Naive thymus-derived CD4-positive, alpha-beta T cell (primary cell): ENCODE measurements around the gene CLEC3B. TPM values are rescaled to one million over a fixed set of nuclear protein-coding genes. Genes with fewer than 3 reads are reported as not detected.

Source experiments
- ATAC-seq: fragments of 150-1000 bp; cut with Tn5 transposase; 2 replicates; pipeline ENCODE4 v1.10.0; 2021; ENCODE audit warnings: mild to moderate bottlenecking, moderate library complexity
- CTCF ChIA-PET: fragments of 350-600 bp; sonication (Branson Sonifier 250); formaldehyde crosslinking; loops from one replicate; lab custom pipeline; 2021; ENCODE audit warnings: antibody characterized with exemption; lab: Charles Lee
- POLR2A ChIA-PET: fragments of 350-600 bp; sonication (Branson Sonifier 250); formaldehyde crosslinking; loops from one replicate; lab custom pipeline; 2021; ENCODE audit warnings: antibody characterized with exemption, inconsistent platforms; lab: Charles Lee
- DNase-seq, 9 donors: peaks; one replicate each; pipeline versions ENCODE4 v3.0.0 to v3.0.0-alpha.2; 2020 to 2022; ENCODE audit warnings: mixed read lengths in 1 of 9
- H3K27ac ChIP-seq: one replicate; pipeline ENCODE4 v1.7.0; 2013; ENCODE audit warnings: mild to moderate bottlenecking, low read depth, low read length, moderate library complexity
- H3K27me3 ChIP-seq, 2 donors: one replicate each; pipeline ENCODE4 v1.7.0; 2013; ENCODE audit warnings: low read length in 2 of 2, mild to moderate bottlenecking in 2 of 2, moderate library complexity in 2 of 2; ENCODE audit not compliant: control insufficient read depth in 2 of 2, insufficient read depth in 2 of 2
- H3K36me3 ChIP-seq, 3 experiments: 1 replicate in 2 of 3; 2 replicates in 1 of 3; pipeline ENCODE4 v1.7.0; 2013; ENCODE audit warnings: low read length in 3 of 3, mild to moderate bottlenecking in 3 of 3, moderate library complexity in 1 of 3; ENCODE audit not compliant: insufficient read depth in 3 of 3, control insufficient read depth in 2 of 3
- H3K4me1 ChIP-seq, 2 donors: one replicate each; pipeline ENCODE4 v1.7.0; 2013; ENCODE audit warnings: low read length in 2 of 2, mild to moderate bottlenecking in 2 of 2, moderate library complexity in 1 of 2; ENCODE audit not compliant: control insufficient read depth in 2 of 2, insufficient read depth in 2 of 2
- H3K4me3 ChIP-seq: 2 replicates; pipeline ENCODE4 v1.7.0; 2013; ENCODE audit warnings: mild to moderate bottlenecking, low read length
- H3K9me3 ChIP-seq, 3 experiments: 1 replicate in 2 of 3; 2 replicates in 1 of 3; pipeline ENCODE4 v1.7.0; 2013; ENCODE audit warnings: low read length in 3 of 3; ENCODE audit not compliant: control insufficient read depth in 2 of 3
- H3K27ac Mint-ChIP-seq, 9 donors: one replicate each; pipeline ENCODE4 v1.8.0; 2020 to 2022; ENCODE audit warnings: mixed read lengths in 9 of 9, mild to moderate bottlenecking in 8 of 9, moderate library complexity in 5 of 9, inconsistent platforms in 2 of 9
- H3K27me3 Mint-ChIP-seq, 5 donors: one replicate each; pipeline ENCODE4 v1.8.0; 2021 to 2022; ENCODE audit warnings: mixed read lengths in 5 of 5, mild to moderate bottlenecking in 1 of 5
- H3K36me3 Mint-ChIP-seq, 5 donors: one replicate each; pipeline ENCODE4 v1.8.0; 2020 to 2022; ENCODE audit warnings: mixed read lengths in 5 of 5, mild to moderate bottlenecking in 3 of 5, inconsistent platforms in 1 of 5
- H3K4me1 Mint-ChIP-seq, 7 donors: one replicate each; pipeline ENCODE4 v1.8.0; 2020 to 2022; ENCODE audit warnings: mixed read lengths in 7 of 7, mild to moderate bottlenecking in 3 of 7, inconsistent platforms in 1 of 7
- H3K4me3 Mint-ChIP-seq, 10 donors: one replicate each; pipeline ENCODE4 v1.8.0; 2020 to 2022; ENCODE audit warnings: mild to moderate bottlenecking in 10 of 10, mixed read lengths in 10 of 10, moderate library complexity in 6 of 10, inconsistent platforms in 2 of 10
- H3K9me3 Mint-ChIP-seq, 11 donors: one replicate each; pipeline ENCODE4 v1.8.0; 2020 to 2022; ENCODE audit warnings: mixed read lengths in 11 of 11, mild to moderate bottlenecking in 4 of 11, inconsistent platforms in 1 of 11, moderate library complexity in 1 of 11
- intact Hi-C, 2 donors: fragments of 100-400 bp; cut with micrococcal nuclease; formaldehyde crosslinking; loops; one replicate each; pipeline ENCODE4 v1.15.1; 2023
- polyA plus RNA-seq, 2 donors: library from polyadenylated mRNA; unstranded; fragments of 300-500 nt; fragmentation: Illumina TruSeq; gene quantifications; one replicate each; pipeline ENCODE4 v1.2.3, GENCODE V29; 2021
- total RNA-seq, 6 experiments: library from RNA in 5 of 6; stranded (reverse) in 5 of 6; gene quantifications; 1 replicate in 5 of 6; 2 replicates in 1 of 6; pipeline ENCODE4 v1.2.3 and lab custom pipeline; 2021 to 2026

Gene CLEC3B
- total and polyA plus RNA-seq, 7 experiments from 2014 or later = 0.45 to 1.8 (median 0.75) TPM; not detected in 2

GRCh38 chr3:44992555-44993470, 33.3 kb upstream of the CLEC3B start:
- H3K4me3 Mint-ChIP-seq = peak overlapping the region in 3 of 10 donors; percentile 21 to 74 (median 40)
- H3K36me3 Mint-ChIP-seq = peaks cover 3 to 45% (median 31%) of the 10 kb centered on the region in 5 donors
- Histone ChIP-seq H3K27ac (no peak overlapping the region), H3K36me3 (peaks cover 14 to 30% (median 17%) of the 10 kb centered on the region in 3 experiments), H3K4me3 (no peak overlapping the region), H3K4me1 (peaks cover 0 to 30% of the 10 kb centered on the region in 2 donors), H3K9me3 (no peaks in the 10 kb centered on the region), H3K27me3 (no peaks in the 10 kb centered on the region)
- peaks cover 37 to 95% (median 91%) of the 10 kb centered on the region in 7 donors for H3K4me1 Mint-ChIP-seq
- POLR2A ChIA-PET = interaction anchor here (0.7 to 1.5 kb wide), 6 partner anchors 11 to 208 kb away, joined by 3 to 7 read pairs (median 4); partner anchors contain the start of genes EXOSC7 and ZDHHC3
- DNase-seq (peak in 1 of 9 donors; percentile 20), ATAC-seq (peak; percentile 73)
- peak overlapping the region in 6 of 9 donors; percentile 53 to 76 (median 61) for H3K27ac Mint-ChIP-seq
- H3K27me3 Mint-ChIP-seq = no peaks in the 10 kb centered on the region
- CTCF ChIA-PET = interaction anchor here (0.8 to 1.1 kb wide), 4 partner anchors 13 to 214 kb away, joined by 3 to 4 read pairs (median 3); no protein-coding TSS in a partner anchor
- intact Hi-C loops = loop anchor here in 1 of 2 donors (1.0 kb wide), 2 partner anchors 10 to 27 kb away; no protein-coding TSS in a partner anchor
- no peaks in the 10 kb centered on the region for H3K9me3 Mint-ChIP-seq

GRCh38 chr3:44993471-44994205, 32.5 kb upstream of the CLEC3B start:
- Histone ChIP-seq H3K27ac (no peak overlapping the region), H3K9me3 (no peaks in the 10 kb centered on the region), H3K4me3 (no peak overlapping the region), H3K36me3 (peaks cover 14 to 39% (median 17%) of the 10 kb centered on the region in 3 experiments), H3K27me3 (no peaks in the 10 kb centered on the region), H3K4me1 (peaks cover 0 to 30% of the 10 kb centered on the region in 2 donors)
- Mint-ChIP-seq H3K4me3 (peak overlapping the region in 1 of 10 donors; percentile 74), H3K27me3 (no peaks in the 10 kb centered on the region), H3K27ac (peak overlapping the region in 7 of 9 donors; percentile 0 to 76 (median 60)), H3K4me1 (peaks cover 36 to 93% (median 83%) of the 10 kb centered on the region in 7 donors), H3K9me3 (no peaks in the 10 kb centered on the region), H3K36me3 (peaks cover 3 to 49% (median 31%) of the 10 kb centered on the region in 5 donors)
- POLR2A ChIA-PET = interaction anchor here (0.7 to 1.4 kb wide), 4 partner anchors 10 to 602 kb away, joined by 3 to 7 read pairs (median 3); no protein-coding TSS in a partner anchor
- ATAC-seq (no peak), DNase-seq (no peak)
- intact Hi-C loops = no loop called here
- CTCF ChIA-PET = interaction anchor here (0.8 to 1.1 kb wide), 5 partner anchors 12 to 667 kb away, joined by 3 to 5 read pairs (median 3); no protein-coding TSS in a partner anchor

- Mint-ChIP-seq H3K27me3 (no peaks in the 10 kb centered on the region), H3K36me3 (peaks cover 0 to 53% (median 31%) of the 10 kb centered on the region in 5 donors), H3K27ac (peak overlapping the region in 8 of 9 donors; percentile 43 to 92 (median 64)), H3K9me3 (no peaks in the 10 kb centered on the region), H3K4me3 (peak overlapping the region in 1 of 10 donors; percentile 15), H3K4me1 (peaks cover 28 to 80% (median 67%) of the 10 kb centered on the region in 7 donors)
- intact Hi-C loops = no loop called here
- ATAC-seq (no peak), DNase-seq (no peak)
- CTCF ChIA-PET = interaction anchor here (0.6 to 0.9 kb wide), 3 partner anchors 32 to 598 kb away, joined by 4 to 5 read pairs (median 4); no protein-coding TSS in a partner anchor
- Histone ChIP-seq H3K4me1 (peaks cover 0 to 30% of the 10 kb centered on the region in 2 donors), H3K27me3 (no peaks in the 10 kb centered on the region), H3K4me3 (no peak overlapping the region), H3K36me3 (peaks cover 10 to 43% (median 12%) of the 10 kb centered on the region in 3 experiments), H3K27ac (no peak overlapping the region), H3K9me3 (no peaks in the 10 kb centered on the region)
- POLR2A ChIA-PET = interaction anchor here (1.0 kb wide), 1 partner anchor 15 kb away, joined by 3 read pairs; no protein-coding TSS in a partner anchor
These were observed 30.8 kb upstream of the CLEC3B start for GRCh38 chr3:44995142-44995770.

GRCh38 chr3:44996556-44996969, 29.5 kb upstream of the CLEC3B start:
- no peak for DNase-seq
- Mint-ChIP-seq H3K36me3 (peaks cover 0 to 52% (median 34%) of the 10 kb centered on the region in 5 donors), H3K27ac (peak overlapping the region in 7 of 9 donors; percentile 60 to 92 (median 73)), H3K4me3 (peak overlapping the region in 4 of 10 donors; percentile 19 to 54 (median 32)), H3K9me3 (no peaks in the 10 kb centered on the region), H3K27me3 (no peaks in the 10 kb centered on the region), H3K4me1 (peaks cover 16 to 67% (median 54%) of the 10 kb centered on the region in 7 donors)
- H3K27me3 ChIP-seq = no peaks in the 10 kb centered on the region
- intact Hi-C loops = loop anchor here in 1 of 2 donors (2.0 kb wide), 1 partner anchor 16 kb away; no protein-coding TSS in a partner anchor
- H3K9me3 ChIP-seq = no peaks in the 10 kb centered on the region
- POLR2A ChIA-PET = interaction anchor here (1.0 kb wide), 1 partner anchor 9 kb away, joined by 3 read pairs; no protein-coding TSS in a partner anchor
- CTCF ChIA-PET = no interaction called here
- ATAC-seq = no peak
- peaks cover 10 to 46% (median 12%) of the 10 kb centered on the region in 3 experiments for H3K36me3 ChIP-seq
- H3K4me3 ChIP-seq = no peak overlapping the region
- peaks cover 0 to 19% of the 10 kb centered on the region in 2 donors for H3K4me1 ChIP-seq
- H3K27ac ChIP-seq = no peak overlapping the region

GRCh38 chr3:44999782-45000181, 26.3 kb upstream of the CLEC3B start:
- Mint-ChIP-seq H3K36me3 (peaks cover 1 to 60% (median 35%) of the 10 kb centered on the region in 5 donors), H3K9me3 (peaks cover 0 to 10% (median 1%) of the 10 kb centered on the region in 11 donors), H3K27me3 (no peaks in the 10 kb centered on the region), H3K4me3 (no peak overlapping the region), H3K27ac (peak overlapping the region in 5 of 9 donors; percentile 4 to 86 (median 54)), H3K4me1 (peaks cover 10 to 61% (median 50%) of the 10 kb centered on the region in 7 donors)
- Histone ChIP-seq H3K27me3 (no peaks in the 10 kb centered on the region), H3K4me3 (no peak overlapping the region), H3K4me1 (peaks cover 0 to 2% of the 10 kb centered on the region in 2 donors), H3K9me3 (peaks cover 0 to under 1% (median 0%) of the 10 kb centered on the region in 3 experiments), H3K27ac (no peak overlapping the region), H3K36me3 (peaks cover 8 to 58% (median 10%) of the 10 kb centered on the region in 3 experiments)
- DNase-seq (no peak), ATAC-seq (no peak)
- CTCF ChIA-PET = no interaction called here
- intact Hi-C loops = no loop called here
- POLR2A ChIA-PET = no interaction called here
